Measurements from ENCODE around the gene FADS6. TPM values are rescaled to one million over a fixed set of nuclear protein-coding genes. Genes with fewer than 3 reads are reported as not detected.

The FADS6 gene
- total and polyA plus RNA-seq, 2 experiments from 2014 or later = 0.42 to 0.73 TPM

GRCh38 chr17:74904687-74905409 lies 11.4 kb upstream of the FADS6 start:
- H3K4me3 ChIP-seq = no peak overlapping the region
- 0 out of 2 replicates have a peak, but pooled peaks cover 4% of the 10 kb centered on the region for H3F3A ChIP-seq (replicated peaks; ENCODE audit: low read depth)
- no peak for DNase-seq (ENCODE audit: low spot score)
- H2AFZ ChIP-seq = no peak overlapping the region
- no peaks in the 10 kb centered on the region for H3K79me2 ChIP-seq (replicated peaks; ENCODE audit: insufficient read depth)
- H4K20me1 ChIP-seq (replicated peaks; ENCODE audit: insufficient read depth) = no peaks in the 10 kb centered on the region
- Mint-ChIP-seq H3K4me3 (no peak overlapping the region), H3K27me3 (ENCODE audit: insufficient read depth, low read depth, poor library complexity) (peaks cover 12% of the 10 kb centered on the region), H3K36me3 (ENCODE audit: low read depth) (peaks cover 3% of the 10 kb centered on the region; the same call in 1 of the 3 replicates), H3K4me1 (peaks cover 24% of the 10 kb centered on the region), H3K9me3 (peaks cover 5% of the 10 kb centered on the region; the same call in 2 of the 3 replicates), H3K27ac (no peak overlapping the region)
- no peak for TF ChIP-seq REST (IDR thresholded peaks at IDR 0.05; ENCODE audit: unreplicated experiment)
- TF ChIP-seq ETS1 (IDR thresholded peaks at IDR 0.05) = no peak
- TF ChIP-seq NANOG (IDR thresholded peaks at IDR 0.05; ENCODE audit: borderline replicate concordance) = no peak
- TF ChIP-seq ZNF331 (CRISPR knock-in tag; IDR thresholded peaks at IDR 0.05; ENCODE audit: low read depth) = no peak
- no peak for TF ChIP-seq STAT1 (IDR thresholded peaks at IDR 0.05; ENCODE audit: unreplicated experiment)
- no peak for TF ChIP-seq ZNF114 (CRISPR knock-in tag; IDR thresholded peaks at IDR 0.05)
- TF ChIP-seq JUNB (IDR thresholded peaks at IDR 0.05; ENCODE audit: unreplicated experiment) = no peak
- TF ChIP-seq ZNF462 (CRISPR knock-in tag; IDR thresholded peaks at IDR 0.05) = no peak
- TF ChIP-seq EZH2phosphoT487 (IDR thresholded peaks at IDR 0.05; ENCODE audit: unreplicated experiment) = no peak
- TF ChIP-seq CREB1 (CRISPR knock-in tag; IDR thresholded peaks at IDR 0.05; ENCODE audit: low read depth) = no peak
- TF ChIP-seq EZH2 (IDR thresholded peaks at IDR 0.05; ENCODE audit: low read depth, unreplicated experiment) = no peak
- no peak for TF ChIP-seq POLR2AphosphoS5 (IDR thresholded peaks at IDR 0.05; ENCODE audit: low read depth)
- TF ChIP-seq CTCF (conservative IDR thresholded peaks at IDR 0.05; ENCODE audit: low read depth in 2 of 2) = no peak
- H3K9me2 ChIP-seq (ENCODE audit: insufficient read depth) = no peaks in the 10 kb centered on the region
- H3K27me3 ChIP-seq (ENCODE audit: insufficient read depth) = no peaks in the 10 kb centered on the region
- no peak for ATAC-seq
- H3K4me1 ChIP-seq (ENCODE audit: insufficient read depth) = peaks cover 17% of the 10 kb centered on the region
- H3K36me3 ChIP-seq (ENCODE audit: insufficient read depth) = no peaks in the 10 kb centered on the region
- H3K27ac ChIP-seq (ENCODE audit: low read depth) = no peak overlapping the region
- no peak overlapping the region for H3K4me2 ChIP-seq

All from GM23338 (cell line).